Stimulated activated CD8-positive, alpha-beta memory T cell treated with anti-CD3 and anti-CD28 coated beads, Interleukin-15, amount 100 ng/mL, for 48 hours (primary cell): Measurements from ENCODE around the gene CROCC.
"Not testable (repeated sequence)": the region's sequence is repeated elsewhere in the genome, so short reads cannot be mapped to it uniquely, and the experiment has no call there.

Experiments
- DNase-seq, 2 donors: peaks; one replicate each; pipeline ENCODE4 v3.0.0-alpha.2; 2020; ENCODE audit warnings: low read depth in 2 of 2

The CROCC gene

GRCh38 chr1:16939386-16940180, 17.9 kb downstream of the CROCC start:
- DNase-seq, result not testable (repeated sequence)

GRCh38 chr1:16944038-16944437, 22.3 kb downstream of the CROCC start:
- DNase-seq, result no peak

- DNase-seq, result not testable (repeated sequence)
These were observed 23.8 kb downstream of the CROCC start for GRCh38 chr1:16945512-16945911.

- not testable (repeated sequence) for DNase-seq
These were observed 24.5 kb downstream of the CROCC start for GRCh38 chr1:16946185-16946584.

GRCh38 chr1:16946646-16947045, 24.9 kb downstream of the CROCC start:
- DNase-seq, result no peak

- DNase-seq, result not testable (repeated sequence)
These were observed 26.7 kb downstream of the CROCC start for GRCh38 chr1:16948282-16948891.

GRCh38 chr1:16949026-16949425, 27.3 kb downstream of the CROCC start:
- not testable (repeated sequence) for DNase-seq

- DNase-seq, result not testable (repeated sequence)
These were observed 30.6 kb downstream of the CROCC start for GRCh38 chr1:16952376-16952775.

GRCh38 chr1:16954579-16954978, 32.8 kb downstream of the CROCC start:
- no peak for DNase-seq

- no peak for DNase-seq
These were observed 33.5 kb downstream of the CROCC start for GRCh38 chr1:16955186-16955585.

- DNase-seq, result no peak
These were observed 35.0 kb downstream of the CROCC start for GRCh38 chr1:16956775-16957174.

GRCh38 chr1:16957731-16958130, 36.0 kb downstream of the CROCC start:
- DNase-seq, result no peak

GRCh38 chr1:16958475-16958874, 36.7 kb downstream of the CROCC start:
- no peak for DNase-seq

GRCh38 chr1:16960560-16961296, 39.0 kb downstream of the CROCC start:
- peak; percentile 74 to 78 for DNase-seq

GRCh38 chr1:16961297-16962133, 39.8 kb downstream of the CROCC start:
- no peak for DNase-seq

GRCh38 chr1:16964169-16964568, 42.4 kb downstream of the CROCC start:
- DNase-seq, result not testable (repeated sequence)

- DNase-seq, result no peak
These were observed 43.8 kb downstream of the CROCC start for GRCh38 chr1:16965486-16966067.

- DNase-seq, result no peak
These were observed 44.6 kb downstream of the CROCC start for GRCh38 chr1:16966282-16966681.

- DNase-seq, result no peak
These were observed 45.4 kb downstream of the CROCC start for GRCh38 chr1:16967095-16967575.

GRCh38 chr1:16967962-16968361, 46.2 kb downstream of the CROCC start:
- DNase-seq, result no peak

- DNase-seq, result no peak
These were observed 46.6 kb downstream of the CROCC start for GRCh38 chr1:16968372-16968771.
